Midbrain (tissue), 1 donor: ENCODE data around the gene KRTAP12-3.
"Not testable (repeated sequence)": the region's sequence is repeated elsewhere in the genome, so short reads cannot be mapped to it uniquely, and the experiment has no call there.

Source experiments
- DNase-seq: peaks from one replicate; lab custom pipeline; 2025; lab: John Stamatoyannopoulos, UW

The KRTAP12-3 gene

GRCh38 chr21:44685050-44685449, 27.3 kb downstream of the KRTAP12-3 start:
- DNase-seq = not testable (repeated sequence)

- DNase-seq = no peak
These were observed 28.5 kb downstream of the KRTAP12-3 start for GRCh38 chr21:44686000-44686781.

- no peak for DNase-seq
These were observed 29.3 kb downstream of the KRTAP12-3 start for GRCh38 chr21:44686843-44687561.

GRCh38 chr21:44687671-44688070, 29.9 kb downstream of the KRTAP12-3 start:
- no peak for DNase-seq

- DNase-seq = not testable (repeated sequence)
These were observed 32.0 kb downstream of the KRTAP12-3 start for GRCh38 chr21:44689740-44690139.

GRCh38 chr21:44691686-44692085, 34.0 kb downstream of the KRTAP12-3 start:
- no peak for DNase-seq

GRCh38 chr21:44692798-44693512, 35.2 kb downstream of the KRTAP12-3 start:
- DNase-seq = no peak

- no peak for DNase-seq
These were observed 37.0 kb downstream of the KRTAP12-3 start for GRCh38 chr21:44694776-44695175.

- DNase-seq = no peak
These were observed 37.5 kb downstream of the KRTAP12-3 start for GRCh38 chr21:44695184-44695583.

GRCh38 chr21:44695641-44696040, 37.9 kb downstream of the KRTAP12-3 start:
- DNase-seq = no peak

- DNase-seq = no peak
These were observed 38.8 kb downstream of the KRTAP12-3 start for GRCh38 chr21:44696572-44696971.

- not testable (repeated sequence) for DNase-seq
These were observed 39.6 kb downstream of the KRTAP12-3 start, which contains the start of gene KRTAP10-12 for GRCh38 chr21:44697172-44697810. TSS of gene KRTAP10-12 (plus strand) at chr21:44697172. CDS start at chr21:44697202, 30 bp downstream.

- no peak for DNase-seq
These were observed 40.3 kb downstream of the KRTAP12-3 start for GRCh38 chr21:44697811-44698734.

GRCh38 chr21:44699502-44700001, 41.8 kb downstream of the KRTAP12-3 start:
- no peak for DNase-seq

- DNase-seq = no peak
These were observed 42.6 kb downstream of the KRTAP12-3 start for GRCh38 chr21:44700101-44701022.

GRCh38 chr21:44701023-44701400, 43.3 kb downstream of the KRTAP12-3 start:
- no peak for DNase-seq

- DNase-seq = no peak
These were observed 43.8 kb downstream of the KRTAP12-3 start for GRCh38 chr21:44701541-44701940.

GRCh38 chr21:44702111-44702972, 44.6 kb downstream of the KRTAP12-3 start:
- DNase-seq = no peak
